Nephron progenitor cell (in vitro differentiated cells): ENCODE measurements around the gene ANKRD62.

ENCODE experiments used
- DNase-seq: peaks from one replicate; pipeline ENCODE4 v3.0.0; 2021
- H3K27ac Mint-ChIP-seq: 2 replicates; pipeline ENCODE4 v1.8.0; 2021; ENCODE audit warnings: mild to moderate bottlenecking, moderate library complexity, mixed read lengths
- H3K27me3 Mint-ChIP-seq: 2 replicates; pipeline ENCODE4 v1.8.0; 2021; ENCODE audit warnings: mild to moderate bottlenecking, low read depth, mixed read lengths; ENCODE audit not compliant: poor library complexity
- H3K36me3 Mint-ChIP-seq: 2 replicates; pipeline ENCODE4 v1.8.0; 2021; ENCODE audit warnings: low read depth, mixed read lengths
- H3K4me1 Mint-ChIP-seq: 2 replicates; pipeline ENCODE4 v1.8.0; 2021; ENCODE audit warnings: mixed read lengths
- H3K4me3 Mint-ChIP-seq: 2 replicates; pipeline ENCODE4 v1.8.0; 2021; ENCODE audit warnings: mild to moderate bottlenecking, moderate library complexity, mixed read lengths
- H3K9me3 Mint-ChIP-seq: 2 replicates; pipeline ENCODE4 v1.8.0; 2021; ENCODE audit warnings: mild to moderate bottlenecking, moderate library complexity, mixed read lengths
- CTCF ChIP-seq: fragments of 200-600 bp; sonication (generic); IDR thresholded peaks from 2 replicates; pipeline ENCODE4 v1.5.0; 2021; ENCODE audit warnings: antibody characterized with exemption

Gene ANKRD62

GRCh38 chr18:12056884-12057402, 36.7 kb upstream of the ANKRD62 start:
- TF ChIP-seq CTCF: no peak
- Mint-ChIP-seq H3K36me3 (no peaks in the 10 kb centered on the region), H3K9me3 (no peaks in the 10 kb centered on the region), H3K4me1 (peaks cover 5% of the 10 kb centered on the region), H3K27ac (no peak overlapping the region), H3K4me3 (no peak overlapping the region), H3K27me3 (peaks cover 15% of the 10 kb centered on the region)
- no peak for DNase-seq

GRCh38 chr18:12057419-12058039, 36.1 kb upstream of the ANKRD62 start:
- Mint-ChIP-seq H3K27ac (no peak overlapping the region), H3K4me1 (peaks cover 5% of the 10 kb centered on the region), H3K9me3 (no peaks in the 10 kb centered on the region), H3K27me3 (peaks cover 15% of the 10 kb centered on the region), H3K36me3 (no peaks in the 10 kb centered on the region), H3K4me3 (no peak overlapping the region)
- no peak for TF ChIP-seq CTCF
- DNase-seq: no peak

GRCh38 chr18:12059334-12060181, 34.1 kb upstream of the ANKRD62 start:
- H3K4me1 Mint-ChIP-seq: peaks cover 17% of the 10 kb centered on the region
- H3K27ac Mint-ChIP-seq: no peak overlapping the region
- H3K36me3 Mint-ChIP-seq: no peaks in the 10 kb centered on the region
- TF ChIP-seq CTCF: no peak
- no peak overlapping the region for H3K4me3 Mint-ChIP-seq
- no peak for DNase-seq
- no peaks in the 10 kb centered on the region for H3K9me3 Mint-ChIP-seq
- peaks cover 12% of the 10 kb centered on the region for H3K27me3 Mint-ChIP-seq

- no peak for DNase-seq
- no peak overlapping the region for H3K27ac Mint-ChIP-seq
- no peaks in the 10 kb centered on the region for H3K36me3 Mint-ChIP-seq
- H3K9me3 Mint-ChIP-seq: no peaks in the 10 kb centered on the region
- H3K27me3 Mint-ChIP-seq: peaks cover 12% of the 10 kb centered on the region
- H3K4me3 Mint-ChIP-seq: no peak overlapping the region
- H3K4me1 Mint-ChIP-seq: peaks cover 19% of the 10 kb centered on the region
- no peak for TF ChIP-seq CTCF
Observed at GRCh38 chr18:12060182-12060870, 33.3 kb upstream of the ANKRD62 start.

- Mint-ChIP-seq H3K27ac (no peak overlapping the region), H3K4me3 (no peak overlapping the region), H3K27me3 (peaks cover 12% of the 10 kb centered on the region), H3K4me1 (peaks cover 27% of the 10 kb centered on the region), H3K36me3 (no peaks in the 10 kb centered on the region), H3K9me3 (no peaks in the 10 kb centered on the region)
- DNase-seq: no peak
- no peak for TF ChIP-seq CTCF
Observed at GRCh38 chr18:12061685-12062084, 32.0 kb upstream of the ANKRD62 start.
